ENCODE results near the gene HOXD11. TPM values are rescaled to one million over a fixed set of nuclear protein-coding genes. Genes with fewer than 3 reads are reported as not detected.
A peak's percentile ranks its signal among the peaks of the same experiment; 100 is the strongest.

HOXD11 gene
- polyA plus RNA-seq, 1 donor from 2014 or later: not detected

- Histone ChIP-seq H3K79me2 (replicated peaks; ENCODE audit: insufficient read depth, low read length) (no peaks in the 10 kb centered on the region), H3F3A (ENCODE audit: insufficient read depth, low read length, poor library complexity, severe bottlenecking) (no peaks in the 10 kb centered on the region), H3K9me3 (ENCODE audit: low read length) (peaks cover 4% of the 10 kb centered on the region), H3K27me3 (ENCODE audit: insufficient read depth, low read depth, low read length) (peaks cover 100% of the 10 kb centered on the region), H3K27ac (ENCODE audit: low read length) (no peak overlapping the region), H3K9me2 (ENCODE audit: insufficient read depth, low read length) (no peaks in the 10 kb centered on the region), H3K4me2 (ENCODE audit: low read length) (no peak overlapping the region), H3K36me3 (ENCODE audit: insufficient read depth, low read length) (no peaks in the 10 kb centered on the region), H3K9ac (ENCODE audit: low read length) (no peak overlapping the region), H3K4me3 (ENCODE audit: low read length) (no peak overlapping the region), H4K20me1 (ENCODE audit: insufficient read depth) (no peaks in the 10 kb centered on the region), H2AFZ (ENCODE audit: low read depth, low read length) (no peak overlapping the region)
- TF ChIP-seq POLR2AphosphoS5 (IDR thresholded peaks at IDR 0.05) (no peak), REST (IDR thresholded peaks at IDR 0.05; ENCODE audit: borderline replicate concordance) (no peak), EZH2 (IDR thresholded peaks at IDR 0.05; ENCODE audit: borderline replicate concordance, insufficient read depth, low read length, poor library complexity, severe bottlenecking) (no peak), EP300 (conservative IDR thresholded peaks at IDR 0.05; ENCODE audit: poor library complexity, severe bottlenecking) (no peak), TAF1 (IDR thresholded peaks at IDR 0.05; ENCODE audit: low read depth) (no peak), RAD21 (conservative IDR thresholded peaks at IDR 0.05) (no peak), CTCF (IDR thresholded peaks at IDR 0.05; ENCODE audit: poor library complexity, severe bottlenecking) (no peak), SMC3 (conservative IDR thresholded peaks at IDR 0.05; ENCODE audit: poor library complexity) (no peak), MXI1 (conservative IDR thresholded peaks at IDR 0.05; ENCODE audit: poor library complexity, severe bottlenecking) (no peak)
Observed at GRCh38 chr2:176138923-176139660, 32.0 kb downstream of the HOXD11 start.

GRCh38 chr2:176139661-176140512 is 32.8 kb downstream of the HOXD11 start:
- TF ChIP-seq SMC3 (conservative IDR thresholded peaks at IDR 0.05; ENCODE audit: poor library complexity) (no peak), TAF1 (IDR thresholded peaks at IDR 0.05; ENCODE audit: low read depth) (no peak), POLR2AphosphoS5 (IDR thresholded peaks at IDR 0.05) (no peak), MXI1 (conservative IDR thresholded peaks at IDR 0.05; ENCODE audit: poor library complexity, severe bottlenecking) (no peak), CTCF (IDR thresholded peaks at IDR 0.05; ENCODE audit: poor library complexity, severe bottlenecking) (no peak), EP300 (conservative IDR thresholded peaks at IDR 0.05; ENCODE audit: poor library complexity, severe bottlenecking) (no peak), EZH2 (IDR thresholded peaks at IDR 0.05; ENCODE audit: borderline replicate concordance, insufficient read depth, low read length, poor library complexity, severe bottlenecking) (no peak), REST (IDR thresholded peaks at IDR 0.05; ENCODE audit: borderline replicate concordance) (no peak), RAD21 (conservative IDR thresholded peaks at IDR 0.05) (no peak)
- H3K27me3 ChIP-seq (ENCODE audit: insufficient read depth, low read depth, low read length): peaks cover 99% of the 10 kb centered on the region
- no peak overlapping the region for H3K9ac ChIP-seq (ENCODE audit: low read length)
- no peaks in the 10 kb centered on the region for H3F3A ChIP-seq (ENCODE audit: insufficient read depth, low read length, poor library complexity, severe bottlenecking)
- no peak overlapping the region for H2AFZ ChIP-seq (ENCODE audit: low read depth, low read length)
- no peak overlapping the region for H3K27ac ChIP-seq (ENCODE audit: low read length)
- H3K4me2 ChIP-seq (ENCODE audit: low read length): no peak overlapping the region
- peak overlapping the region; percentile 61 for H3K4me3 ChIP-seq (ENCODE audit: low read length)
- no peaks in the 10 kb centered on the region for H3K36me3 ChIP-seq (ENCODE audit: insufficient read depth, low read length)
- no peaks in the 10 kb centered on the region for H3K79me2 ChIP-seq (replicated peaks; ENCODE audit: insufficient read depth, low read length)
- H3K9me2 ChIP-seq (ENCODE audit: insufficient read depth, low read length): no peaks in the 10 kb centered on the region
- H4K20me1 ChIP-seq (ENCODE audit: insufficient read depth): no peaks in the 10 kb centered on the region
- peaks cover 4% of the 10 kb centered on the region for H3K9me3 ChIP-seq (ENCODE audit: low read length)
